AML-193 (cell line): ENCODE results near the gene KPNA3.
"Not testable (repeated sequence)": the region's sequence is repeated elsewhere in the genome, so short reads cannot be mapped to it uniquely, and the experiment has no call there.

ENCODE experiments used
- DNase-seq, 2 experiments: peaks; one replicate each; lab custom pipeline; 2025; lab: John Stamatoyannopoulos, UW

KPNA3 gene

DNA sequence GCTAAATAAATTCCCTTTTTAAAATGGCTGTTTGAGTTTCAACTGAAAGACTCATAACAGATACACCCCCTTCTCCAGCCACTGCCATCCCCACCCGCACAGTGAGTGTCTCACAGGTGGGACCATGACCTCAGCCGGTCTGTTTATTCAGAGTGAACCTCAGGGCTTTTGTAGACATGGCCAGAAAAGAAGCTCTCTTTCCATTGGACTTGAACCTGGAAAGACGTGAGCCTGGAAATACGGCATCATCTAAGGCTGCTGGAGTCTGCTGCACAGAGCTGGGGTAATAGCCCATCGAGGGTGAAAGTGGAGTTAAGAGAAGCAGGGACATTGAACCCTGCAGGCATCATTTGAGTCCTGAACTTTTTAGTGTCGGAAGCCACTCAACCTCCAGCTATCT, 15.2 kb upstream of the KPNA3 start:
- DNase-seq = no peak

DNA sequence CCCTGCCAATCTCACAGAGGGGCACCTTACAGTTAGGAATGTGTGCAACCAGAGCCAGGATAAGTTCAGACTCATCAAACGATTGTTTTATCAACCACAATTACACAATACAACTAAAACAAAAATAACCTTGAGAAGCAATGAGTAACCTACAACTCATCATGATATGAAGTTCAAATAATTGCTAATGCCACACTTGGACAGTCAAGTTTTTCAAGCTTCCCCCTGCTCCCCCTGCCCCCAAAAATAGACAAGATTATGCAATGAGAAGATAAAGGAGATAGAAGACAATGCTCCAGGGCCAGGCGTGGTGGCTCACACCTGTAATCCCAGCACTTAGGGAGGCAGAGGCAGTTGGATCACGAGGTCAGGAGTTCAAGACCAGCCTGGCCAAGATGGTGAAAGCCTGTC, 13.6 kb upstream of the KPNA3 start:
- no peak for DNase-seq

DNA sequence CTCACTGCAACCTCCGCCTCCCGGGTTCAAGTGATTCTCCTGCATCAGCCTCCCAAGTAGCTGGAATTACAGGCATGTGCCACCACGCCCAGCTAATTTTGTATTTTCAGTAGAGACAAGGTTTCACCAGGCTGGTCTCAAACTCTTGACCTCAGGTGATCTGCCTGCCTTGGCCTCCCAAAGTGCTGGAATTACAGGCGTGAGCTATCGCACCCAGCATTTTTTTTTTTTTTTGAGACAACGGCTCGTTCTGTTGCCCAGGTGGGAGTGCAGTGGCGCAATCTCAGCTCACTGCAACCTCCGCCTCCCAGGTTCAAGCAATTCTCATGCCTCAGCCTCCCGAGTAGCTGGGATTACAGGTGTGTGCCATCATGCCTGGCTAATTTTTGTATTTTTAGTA, 10.6 kb upstream of the KPNA3 start:
- not testable (repeated sequence) for DNase-seq

DNA sequence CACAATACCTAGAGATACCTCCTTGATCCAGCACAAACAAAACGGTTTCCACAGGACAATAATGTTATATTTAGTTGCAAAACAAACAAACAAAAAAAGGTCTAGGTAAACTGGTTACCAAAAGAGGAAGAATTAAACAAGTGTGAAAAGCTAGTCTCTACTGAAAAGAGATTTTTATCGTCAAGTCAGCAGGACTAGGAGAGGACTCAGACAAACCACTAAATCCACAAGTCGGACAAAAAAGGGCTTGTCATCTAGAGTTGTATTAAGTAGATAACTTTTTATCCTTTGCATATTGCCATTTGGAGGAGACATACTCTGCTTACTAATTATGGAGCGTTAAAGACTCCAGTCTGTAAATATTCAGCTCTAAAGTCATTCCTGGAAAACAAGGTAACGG, 9.9 kb upstream of the KPNA3 start:
- DNase-seq = no peak

DNA sequence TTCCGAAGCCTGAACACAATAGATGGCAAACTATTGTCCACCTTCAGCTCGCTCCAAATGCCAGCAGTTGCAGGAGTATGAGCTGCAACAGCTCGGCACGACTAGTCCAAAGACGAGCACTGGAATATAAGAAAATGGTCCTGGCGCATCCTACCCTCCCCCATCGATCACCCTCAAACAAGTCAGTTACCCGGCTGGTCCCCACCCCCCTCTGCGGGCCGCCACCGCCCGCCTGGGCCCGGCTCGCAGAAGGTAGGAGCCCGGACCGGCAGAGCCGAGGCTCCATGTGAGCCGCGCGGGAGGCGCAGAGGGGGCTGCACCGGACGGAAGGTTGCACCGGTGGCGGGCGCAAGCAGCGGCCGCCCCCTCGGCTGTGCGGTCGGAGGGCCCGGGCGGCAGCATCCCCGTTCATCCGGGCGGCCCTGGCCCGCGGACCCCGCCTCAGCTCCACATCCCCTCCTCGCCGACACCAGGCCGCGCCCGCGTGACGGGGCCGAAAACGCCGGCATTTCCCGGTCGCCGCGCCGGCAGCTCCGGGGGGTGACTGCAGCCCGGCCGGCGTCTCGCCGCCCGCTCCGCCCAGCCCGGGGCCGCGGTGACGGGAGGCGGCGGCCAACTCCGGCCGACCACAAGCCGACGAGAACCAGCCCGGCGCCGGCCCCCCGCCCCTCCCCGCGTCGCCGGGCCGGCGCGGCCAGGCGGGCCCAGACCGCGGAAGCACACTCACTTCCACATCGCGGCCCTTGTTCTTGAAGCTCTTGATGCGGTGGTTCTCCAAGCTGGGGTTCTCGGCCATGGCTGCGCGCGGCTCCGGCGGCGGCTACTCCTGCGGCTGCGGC, 552 bp downstream of the KPNA3 start:
- peak in 1 of 2 experiments; percentile 51 for DNase-seq

DNA sequence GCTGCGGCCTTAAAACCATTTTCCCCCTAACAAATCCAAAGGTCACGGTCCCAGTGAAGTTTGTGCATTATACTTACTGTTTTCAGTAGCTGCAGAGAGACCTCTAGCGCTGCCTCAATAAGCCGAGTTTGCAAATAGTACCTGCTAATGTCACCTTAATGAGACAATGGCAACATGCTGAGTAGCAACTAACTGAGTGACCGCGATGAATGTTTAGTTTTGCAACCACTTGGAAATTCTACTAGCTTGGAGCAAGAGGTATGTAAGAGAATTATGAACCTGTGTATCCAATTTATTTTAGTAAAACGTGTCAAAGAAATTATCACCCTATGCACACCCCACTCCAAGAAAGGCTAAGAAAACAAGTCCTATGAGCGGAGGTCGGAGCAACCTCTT, 1.2 kb downstream of the KPNA3 start:
- peak; percentile 51 to 59 for DNase-seq

DNA sequence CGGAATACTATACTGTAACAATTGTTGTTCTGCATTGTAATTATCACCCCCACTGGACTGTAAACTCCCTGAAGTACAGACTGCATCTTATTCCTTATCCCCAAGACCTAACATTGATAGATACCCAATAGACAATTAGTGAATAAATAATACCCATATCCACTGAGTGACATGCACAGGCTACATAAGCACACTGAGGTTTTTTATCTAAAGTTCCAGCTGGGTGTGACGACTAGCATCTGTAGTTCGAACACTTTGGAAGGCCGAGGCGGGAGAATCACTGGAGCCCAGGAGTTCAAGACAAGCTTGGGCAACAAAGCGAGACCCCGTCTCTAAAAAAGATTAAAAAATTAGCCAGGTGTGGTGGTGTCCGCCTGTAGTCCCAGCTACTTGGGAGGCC, 2.5 kb downstream of the KPNA3 start:
- no peak for DNase-seq

DNA sequence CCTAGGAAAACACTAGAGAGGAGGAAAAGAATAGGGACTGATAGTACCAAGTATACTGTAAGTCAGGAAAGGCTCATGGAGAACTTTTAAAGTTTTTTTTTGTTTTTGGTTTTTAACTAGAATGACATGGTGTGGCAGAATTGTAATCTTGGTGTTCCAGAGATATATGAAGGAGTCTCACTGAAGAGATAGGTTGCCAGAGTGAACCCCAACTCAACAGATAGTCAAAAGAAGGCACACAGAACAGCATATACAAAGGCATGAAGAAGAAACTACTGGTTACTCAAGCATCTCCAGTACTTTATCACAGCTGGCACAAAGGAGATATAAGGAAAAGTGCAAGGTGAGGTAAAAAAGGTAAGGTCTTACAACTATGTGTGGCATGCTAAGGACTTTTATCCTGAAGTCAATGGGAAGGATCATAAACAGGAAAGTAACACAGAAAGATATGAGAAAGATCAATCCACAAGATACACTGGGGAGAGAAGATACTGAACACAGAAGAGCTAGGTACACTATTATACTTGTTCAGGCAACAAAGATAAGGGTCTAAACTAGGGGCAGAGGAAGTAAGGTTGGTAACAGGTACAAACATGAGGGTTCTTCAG, 6.0 kb downstream of the KPNA3 start:
- DNase-seq = no peak

DNA sequence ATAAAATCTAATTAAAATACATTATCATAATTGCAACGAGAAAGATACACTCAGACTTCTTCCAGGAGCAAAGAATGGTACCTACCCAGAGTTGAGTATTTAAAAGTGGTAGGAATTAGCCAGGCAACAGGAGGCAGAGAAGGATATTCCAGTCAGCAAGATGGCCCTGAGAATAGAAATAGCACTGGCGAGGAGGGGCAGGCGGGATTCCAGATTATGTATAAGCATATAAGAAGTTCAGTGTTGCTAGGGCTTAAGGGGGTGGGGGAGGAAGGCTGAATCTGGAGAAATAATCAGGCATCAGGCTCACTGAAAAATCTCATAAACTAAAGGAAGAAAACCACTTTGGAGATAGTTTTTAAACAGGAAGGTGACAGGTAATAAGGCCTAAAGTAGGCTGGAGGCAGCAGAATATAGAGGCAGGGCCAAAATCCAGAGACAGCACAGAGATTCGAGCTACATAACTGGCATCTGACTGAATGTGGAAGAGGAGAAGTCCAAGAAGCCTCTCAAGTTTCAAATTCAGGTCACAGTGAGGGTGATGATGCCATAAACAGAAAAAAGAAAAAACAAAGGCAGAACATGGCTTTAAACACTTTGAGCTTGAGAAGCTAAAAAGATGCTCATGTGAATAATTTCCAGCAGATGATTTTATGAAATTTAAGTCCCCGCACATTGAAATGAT, 7.5 kb downstream of the KPNA3 start:
- DNase-seq = no peak

DNA sequence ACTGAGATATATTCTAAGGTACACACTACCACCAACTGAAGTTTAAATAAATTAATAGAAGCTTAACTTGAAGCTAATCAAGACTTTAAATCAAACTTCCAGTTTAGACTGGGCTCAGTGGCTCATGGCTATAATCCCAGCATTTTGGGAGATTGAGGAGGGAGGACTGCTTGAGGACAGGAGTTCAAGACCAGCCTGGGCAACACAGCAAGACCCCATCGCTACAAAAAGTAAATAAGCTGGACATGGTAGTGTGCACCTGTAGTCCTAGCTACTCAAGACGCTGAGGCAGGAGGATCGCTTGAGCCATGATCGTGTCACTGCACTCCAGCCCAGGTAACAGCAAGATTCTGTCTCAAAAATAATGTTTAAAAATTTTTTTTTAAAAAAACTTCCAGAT, 8.6 kb downstream of the KPNA3 start:
- no peak for DNase-seq

DNA sequence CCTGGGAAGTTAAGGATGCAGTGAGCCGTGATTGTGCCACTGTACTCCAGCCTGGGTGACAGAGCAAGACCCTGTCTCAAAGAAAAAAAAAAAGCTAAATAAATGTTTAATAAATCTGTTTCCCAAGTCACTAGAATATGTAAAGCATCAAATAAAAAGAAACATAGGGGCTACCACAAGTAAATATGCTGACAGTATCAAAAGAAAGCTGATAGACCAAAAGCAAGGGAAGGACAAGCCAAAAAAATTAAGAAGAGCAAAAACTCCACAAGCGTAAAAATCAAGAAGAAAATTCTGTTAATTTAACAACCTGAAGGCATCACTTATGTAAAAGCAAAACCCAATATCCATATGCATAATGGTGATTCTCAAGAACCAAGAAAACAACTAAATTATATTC, 9.7 kb downstream of the KPNA3 start:
- no peak for DNase-seq

DNA sequence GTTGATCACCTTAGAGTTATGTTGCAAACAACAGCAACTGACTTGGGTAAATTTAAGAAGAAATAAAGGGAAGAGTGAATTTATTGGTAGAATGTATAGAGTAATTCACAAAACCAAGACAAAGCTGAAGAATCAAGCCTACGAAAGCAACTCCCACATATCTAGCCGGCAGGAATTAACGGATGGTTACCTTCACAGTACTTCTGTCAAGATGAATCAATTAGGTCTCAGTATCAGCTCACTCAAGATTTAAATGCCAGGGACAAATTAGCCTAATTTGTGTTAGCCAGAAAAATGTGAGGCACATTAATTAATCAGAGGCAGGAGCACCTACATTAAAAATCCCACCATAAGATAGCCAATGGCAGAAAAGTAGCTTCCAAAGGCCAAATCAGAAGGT, 10.7 kb downstream of the KPNA3 start:
- no peak for DNase-seq

DNA sequence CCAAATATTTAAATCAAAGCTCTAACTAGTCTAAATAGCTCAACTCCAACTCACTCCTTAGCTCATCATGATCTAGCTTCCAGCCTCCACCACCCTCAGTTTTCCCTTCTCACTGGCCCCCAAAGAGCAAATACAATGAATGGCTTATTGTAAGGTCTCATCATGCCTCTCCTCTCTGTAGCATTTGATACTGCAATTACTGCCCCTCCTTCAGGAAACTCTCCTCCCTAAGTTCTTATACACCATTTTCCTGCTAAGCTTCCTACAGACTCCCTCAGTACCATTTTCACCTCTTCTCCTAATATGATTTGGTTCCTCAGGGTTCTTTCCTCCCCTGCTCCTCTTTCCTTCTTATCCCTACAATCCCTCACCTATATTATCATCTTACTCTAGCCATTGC, 12.8 kb downstream of the KPNA3 start:
- no peak for DNase-seq

DNA sequence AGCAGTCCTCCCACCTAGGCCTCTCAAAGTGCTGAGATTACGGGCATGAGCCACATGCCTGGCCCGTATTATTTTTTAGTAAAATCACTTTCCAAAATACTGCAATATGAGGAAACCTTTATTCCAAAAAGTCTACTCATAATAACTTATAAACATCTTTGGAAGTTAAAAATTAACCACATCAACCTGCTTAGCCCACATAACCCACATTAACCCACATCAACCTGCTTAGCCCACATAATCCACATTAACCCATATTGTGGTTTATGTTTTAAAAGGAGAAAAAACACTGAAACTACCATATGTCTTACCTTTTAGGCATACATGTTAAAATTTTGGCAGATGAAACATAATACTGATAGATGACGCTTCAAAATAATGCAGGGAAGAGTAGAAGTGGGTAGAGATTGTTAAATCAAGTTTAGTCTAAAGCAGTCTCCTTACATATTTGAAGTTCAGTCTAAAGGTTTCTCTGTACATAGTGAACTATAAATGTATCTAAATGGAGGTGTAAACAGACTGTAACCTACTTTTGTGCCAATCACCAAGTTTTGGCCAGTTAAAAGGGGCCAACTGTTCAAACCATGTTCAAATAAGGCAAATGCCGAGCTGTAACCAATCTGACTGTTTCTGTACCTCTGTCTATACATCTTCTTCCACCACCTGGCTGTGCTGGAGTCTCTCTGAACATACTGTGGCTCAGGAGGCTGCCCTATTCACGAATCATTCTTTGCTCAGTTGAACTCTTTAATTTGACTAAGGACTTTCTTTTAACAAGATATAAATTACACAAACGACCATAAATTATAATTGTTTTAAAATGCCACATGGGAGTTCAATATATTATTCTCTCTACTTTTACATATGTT, 14.5 kb downstream of the KPNA3 start:
- no peak for DNase-seq

DNA sequence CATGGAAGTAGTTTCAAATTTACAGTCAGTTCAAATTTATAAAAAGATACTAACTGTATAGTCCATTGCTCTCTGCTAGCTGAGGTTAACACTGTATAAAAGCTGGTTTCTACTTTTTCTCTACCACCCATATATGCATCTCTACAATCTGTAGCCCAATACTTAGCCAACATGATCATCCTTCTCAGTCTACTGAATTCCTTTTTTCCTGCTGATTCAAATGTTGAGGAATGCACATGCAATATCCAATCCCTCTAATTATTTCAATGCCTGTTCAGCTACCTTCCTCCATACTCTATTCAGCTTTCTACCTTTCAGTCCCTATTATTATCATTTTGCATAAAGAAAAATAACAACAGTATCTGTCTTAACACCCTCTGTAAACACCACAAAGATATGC, 15.6 kb downstream of the KPNA3 start:
- DNase-seq = no peak

DNA sequence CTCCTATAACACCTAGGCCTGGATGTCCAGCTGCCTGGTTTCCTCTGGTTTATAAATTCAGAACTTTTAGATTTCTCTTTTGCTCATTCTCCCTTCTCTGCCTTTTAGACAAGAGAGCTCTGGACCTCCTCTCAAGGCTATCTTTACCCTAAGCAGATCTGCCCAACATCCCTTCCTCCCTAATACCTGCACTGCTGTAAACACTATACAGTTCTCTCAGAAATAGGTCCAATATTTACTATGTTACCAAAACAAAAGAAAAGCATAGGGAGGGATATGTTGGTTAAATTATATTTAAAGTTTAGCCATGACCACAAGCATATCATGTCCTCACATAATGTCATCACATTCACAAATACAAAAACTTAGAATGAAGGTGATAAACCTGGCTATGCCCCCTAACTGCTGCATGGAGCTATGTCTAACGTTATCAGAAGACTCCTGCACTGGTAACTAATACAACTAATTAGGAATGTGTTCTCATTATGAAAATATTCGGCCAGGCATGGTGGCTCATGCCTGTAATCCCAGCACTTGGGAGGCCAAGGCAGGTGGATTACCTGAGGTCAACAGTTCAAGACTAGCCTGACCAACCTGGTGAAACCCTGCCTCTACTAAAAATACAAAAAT, 18.0 kb downstream of the KPNA3 start:
- no peak for DNase-seq

DNA sequence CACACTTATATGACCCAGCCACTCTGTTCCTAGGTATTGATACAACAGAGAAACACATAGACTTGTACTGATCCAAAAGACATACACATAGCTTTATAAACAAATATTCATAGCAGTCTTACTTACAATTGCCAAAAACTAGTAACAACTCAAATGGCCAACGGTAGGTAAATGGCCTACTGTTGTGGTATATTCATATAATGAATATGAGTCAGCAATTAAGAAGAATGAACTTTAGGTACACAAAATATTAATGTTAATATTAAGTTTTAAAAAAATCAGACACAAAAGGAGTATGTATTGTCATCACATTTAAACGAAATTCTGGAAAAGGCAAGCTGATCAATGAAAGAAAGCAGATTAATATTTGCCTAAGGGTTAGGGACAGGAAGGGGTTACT, 19.7 kb downstream of the KPNA3 start:
- DNase-seq = no peak

DNA sequence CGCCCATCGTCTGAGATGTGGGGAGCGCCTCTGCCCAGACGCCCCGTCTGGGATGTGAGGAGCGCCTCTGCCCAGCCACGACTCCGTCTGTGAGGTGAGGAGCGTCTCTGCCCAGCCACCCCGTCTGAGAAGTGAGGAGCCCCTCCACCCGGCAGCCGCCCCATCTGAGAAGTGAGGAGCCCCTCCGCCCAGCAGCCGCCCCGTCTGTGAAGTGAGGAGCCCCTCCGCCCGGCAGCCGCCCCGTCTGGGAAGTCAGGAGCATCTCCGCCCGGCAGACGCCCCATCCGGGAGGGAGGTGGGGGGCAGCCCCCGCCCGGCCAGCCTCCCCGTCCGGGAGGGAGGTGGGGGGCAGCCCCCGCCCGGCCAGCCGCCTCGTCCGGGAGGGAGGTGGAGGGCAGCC, 30.7 kb downstream of the KPNA3 start:
- DNase-seq = not testable (repeated sequence)

DNA sequence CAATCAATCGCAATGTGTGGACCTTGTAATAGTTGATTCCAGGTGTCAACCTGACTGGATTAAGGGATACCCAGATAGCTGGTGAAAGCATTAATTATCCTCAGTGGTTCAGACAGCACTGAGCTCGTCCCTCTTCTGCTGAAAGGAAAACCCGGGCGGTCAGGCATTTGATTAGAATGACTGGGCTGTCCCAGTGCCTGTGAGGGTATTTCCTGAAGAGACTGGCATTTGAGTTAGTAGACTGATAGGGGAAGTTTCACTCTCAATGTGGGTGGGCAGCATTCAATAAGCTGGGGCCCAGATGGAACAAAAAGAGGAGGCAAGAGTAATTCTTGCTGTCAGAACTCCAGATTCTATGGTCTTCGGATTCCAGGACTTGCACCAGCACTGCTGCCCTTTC, 31.9 kb downstream of the KPNA3 start:
- no peak for DNase-seq

DNA sequence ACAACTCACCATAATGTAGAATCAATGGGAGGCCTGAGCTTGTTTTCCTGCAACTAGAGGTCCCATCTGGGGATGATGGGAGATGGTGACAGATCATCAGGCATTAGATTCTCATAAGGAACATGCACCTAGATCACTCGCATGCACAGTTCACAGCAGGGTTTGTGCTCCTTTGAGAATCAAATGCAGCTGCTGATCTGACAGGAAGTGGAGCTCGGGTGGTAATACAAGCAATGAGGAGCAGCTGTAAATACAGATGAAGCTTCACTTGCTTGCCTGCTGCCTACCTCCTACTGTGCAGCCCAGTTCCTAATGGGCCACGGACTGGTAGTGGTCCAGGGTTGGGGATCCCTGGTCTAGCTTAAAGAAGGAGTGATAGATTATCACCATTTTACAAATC, 33.0 kb downstream of the KPNA3 start:
- DNase-seq = no peak

DNA sequence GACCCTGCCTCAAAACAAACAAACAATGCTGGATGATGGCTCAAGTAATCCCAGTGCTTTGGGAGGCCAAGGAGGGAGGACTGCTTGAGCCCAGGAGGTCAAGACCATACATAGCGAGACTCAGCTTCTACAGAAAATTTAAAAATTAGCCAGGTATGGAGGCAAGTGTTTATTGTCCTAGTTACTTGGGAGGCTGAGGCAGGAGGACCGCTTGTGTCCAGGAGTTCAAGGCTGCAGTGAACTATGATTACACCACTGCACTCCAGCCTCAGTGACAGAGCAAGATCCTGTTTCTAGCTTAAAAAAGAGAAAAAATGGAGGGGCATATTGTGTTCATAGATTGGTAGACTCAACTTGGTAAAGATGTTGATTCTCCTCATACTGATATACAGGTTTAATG, 36.2 kb downstream of the KPNA3 start:
- no peak for DNase-seq

DNA sequence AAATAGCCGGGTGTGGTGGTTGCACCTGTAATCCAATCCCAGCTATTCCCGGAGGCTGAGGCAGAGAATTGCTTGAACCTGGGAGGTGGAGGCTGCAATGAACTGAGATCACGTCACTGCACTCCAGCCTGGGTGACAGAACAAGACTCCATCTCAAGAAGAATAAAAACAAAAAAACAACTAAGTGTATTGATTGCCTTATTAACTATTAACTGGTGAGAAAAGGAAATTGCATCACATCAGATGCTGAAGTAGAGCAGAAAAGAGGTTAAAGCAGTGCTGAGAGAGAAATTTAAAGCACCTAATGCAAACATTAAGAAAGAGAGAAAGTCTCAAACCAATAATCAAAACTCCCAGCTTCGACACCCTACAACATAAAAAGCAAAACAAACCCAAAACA, 38.3 kb downstream of the KPNA3 start:
- no peak for DNase-seq
